Right kidney (tissue), 1 donor: ENCODE data around the gene NCF2.

ENCODE experiments used
- DNase-seq: peaks from one replicate; pipeline ENCODE4 v3.0.0-alpha.2; 2016

The NCF2 gene

GRCh38 chr1:183583466-183583865, 6.8 kb downstream of the NCF2 start:
- no peak for DNase-seq

- no peak for DNase-seq
These were observed 8.1 kb downstream of the NCF2 start for GRCh38 chr1:183582021-183582713.

GRCh38 chr1:183580281-183580682, 10.0 kb downstream of the NCF2 start:
- no peak for DNase-seq

- DNase-seq = no peak
These were observed 11.4 kb downstream of the NCF2 start for GRCh38 chr1:183578856-183579255.

GRCh38 chr1:183577897-183578465, 12.3 kb downstream of the NCF2 start:
- DNase-seq = no peak

- DNase-seq = no peak
These were observed 13.7 kb downstream of the NCF2 start for GRCh38 chr1:183576537-183576936.

- DNase-seq = no peak
These were observed 14.7 kb downstream of the NCF2 start for GRCh38 chr1:183575606-183576005.

- no peak for DNase-seq
These were observed 17.5 kb downstream of the NCF2 start for GRCh38 chr1:183572721-183573120.

- no peak for DNase-seq
These were observed 18.5 kb downstream of the NCF2 start for GRCh38 chr1:183571678-183572268.

GRCh38 chr1:183570451-183570850, 19.8 kb downstream of the NCF2 start:
- DNase-seq = no peak

- no peak for DNase-seq
These were observed 20.5 kb downstream of the NCF2 start for GRCh38 chr1:183569801-183570200.

GRCh38 chr1:183569141-183569540, 21.1 kb downstream of the NCF2 start:
- no peak for DNase-seq

GRCh38 chr1:183568176-183569021, 21.9 kb downstream of the NCF2 start:
- no peak for DNase-seq

GRCh38 chr1:183567584-183567983, 22.7 kb downstream of the NCF2 start:
- DNase-seq = no peak

- DNase-seq = no peak
These were observed 24.2 kb downstream of the NCF2 start for GRCh38 chr1:183566026-183566425.

- DNase-seq = no peak
These were observed 25.0 kb downstream of the NCF2 start for GRCh38 chr1:183565261-183565660.

- DNase-seq = no peak
These were observed 27.6 kb downstream of the NCF2 start for GRCh38 chr1:183562701-183563100.

- DNase-seq = no peak
These were observed 31.2 kb downstream of the NCF2 start for GRCh38 chr1:183559061-183559460.

- DNase-seq = no peak
These were observed 35.7 kb downstream of the NCF2 start for GRCh38 chr1:183554577-183554976.

GRCh38 chr1:183553764-183554163, 36.5 kb downstream of the NCF2 start:
- DNase-seq = no peak

GRCh38 chr1:183553331-183553730, 36.9 kb downstream of the NCF2 start:
- no peak for DNase-seq

- no peak for DNase-seq
These were observed 37.4 kb downstream of the NCF2 start for GRCh38 chr1:183552891-183553290.

- DNase-seq = no peak
These were observed 37.8 kb downstream of the NCF2 start for GRCh38 chr1:183552441-183552840.
